ENCODE measurements around the gene SRXN1. TPM values are rescaled to one million over a fixed set of nuclear protein-coding genes. Genes with fewer than 3 reads are reported as not detected.

SRXN1 gene
- total RNA-seq, 2 donors from 2014 or later, result 21.1 to 21.9 TPM

DNA sequence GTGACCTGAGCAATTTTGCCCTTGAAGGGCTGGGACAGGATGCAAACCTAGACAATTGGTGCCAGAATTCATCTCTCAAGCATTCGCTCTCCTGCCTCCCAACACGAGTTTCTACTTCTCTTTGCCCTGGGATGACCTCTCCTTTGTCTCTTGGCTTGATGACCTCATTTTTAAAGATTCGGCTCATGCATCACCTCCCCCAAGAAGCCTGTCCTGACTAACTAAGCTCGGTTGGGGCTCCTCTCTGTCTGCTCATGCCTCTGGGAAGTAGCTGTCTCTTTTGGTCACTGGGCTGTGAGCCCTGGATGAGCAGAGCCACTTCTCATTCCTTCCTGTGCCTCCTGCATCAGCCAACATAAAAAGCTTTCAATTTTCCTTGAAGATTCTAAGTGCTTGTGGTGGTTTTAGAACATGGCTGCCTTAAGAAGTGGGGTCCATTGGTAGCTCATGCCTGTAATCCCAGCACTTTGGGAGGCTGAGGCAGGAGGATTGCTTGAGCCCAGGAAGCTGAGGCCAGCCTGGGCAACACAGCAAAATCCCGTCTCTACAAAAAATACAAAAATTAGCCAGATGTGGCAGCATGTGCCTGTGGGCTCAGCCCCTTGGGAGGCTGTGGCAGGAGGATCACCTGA lies 31.8 kb downstream of the SRXN1 start:
- ATAC-seq, result no peak
- intact Hi-C loops (cut with DNase I, micrococcal nuclease), result no loop called here

DNA sequence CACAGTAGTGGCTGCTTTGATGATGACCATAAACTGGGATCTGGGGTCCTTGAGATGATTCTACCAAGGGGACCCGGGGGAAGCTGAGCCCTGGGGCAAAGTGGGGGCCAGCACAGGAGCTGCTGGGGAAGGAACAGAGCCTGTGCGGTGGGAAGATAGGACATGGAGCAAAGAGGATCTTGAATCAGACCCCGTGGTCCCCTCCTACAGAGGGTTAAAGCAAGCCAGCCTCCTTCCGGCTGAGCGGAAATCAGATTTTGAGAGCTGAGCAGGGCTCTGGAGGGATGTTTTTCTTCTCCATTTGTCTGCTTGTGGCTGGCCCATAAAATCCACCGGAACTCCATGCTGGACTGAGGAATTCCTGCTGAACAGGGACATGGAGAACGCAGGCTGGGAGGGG lies 32.8 kb downstream of the SRXN1 start:
- ATAC-seq (no peak), DNase-seq (no peak)
- intact Hi-C loops (cut with DNase I, micrococcal nuclease), result no loop called here

More for the DNA sequence above, 31.8 kb downstream of the SRXN1 start:
- no peak for DNase-seq

DNA sequence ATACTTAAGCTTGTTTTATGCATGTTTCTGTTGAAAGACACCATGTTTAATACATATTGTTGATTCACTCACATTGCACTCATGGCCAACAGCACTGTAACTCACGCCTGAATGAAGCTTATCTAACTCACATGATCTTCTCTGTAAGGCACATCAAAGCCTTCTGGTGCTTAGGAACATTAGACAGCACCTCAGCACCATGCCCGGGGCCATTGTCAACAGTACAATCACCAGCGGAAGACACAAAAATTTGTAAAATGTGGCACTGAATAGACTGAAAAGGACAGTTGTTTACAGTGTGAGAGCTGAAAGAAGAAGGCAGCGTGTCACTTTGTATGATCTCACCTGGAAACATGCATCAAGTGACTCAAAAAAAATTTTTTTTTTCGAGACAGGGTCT lies 34.0 kb downstream of the SRXN1 start:
- ATAC-seq (no peak), DNase-seq (no peak)
- intact Hi-C loops (cut with DNase I, micrococcal nuclease), result no loop called here

DNA sequence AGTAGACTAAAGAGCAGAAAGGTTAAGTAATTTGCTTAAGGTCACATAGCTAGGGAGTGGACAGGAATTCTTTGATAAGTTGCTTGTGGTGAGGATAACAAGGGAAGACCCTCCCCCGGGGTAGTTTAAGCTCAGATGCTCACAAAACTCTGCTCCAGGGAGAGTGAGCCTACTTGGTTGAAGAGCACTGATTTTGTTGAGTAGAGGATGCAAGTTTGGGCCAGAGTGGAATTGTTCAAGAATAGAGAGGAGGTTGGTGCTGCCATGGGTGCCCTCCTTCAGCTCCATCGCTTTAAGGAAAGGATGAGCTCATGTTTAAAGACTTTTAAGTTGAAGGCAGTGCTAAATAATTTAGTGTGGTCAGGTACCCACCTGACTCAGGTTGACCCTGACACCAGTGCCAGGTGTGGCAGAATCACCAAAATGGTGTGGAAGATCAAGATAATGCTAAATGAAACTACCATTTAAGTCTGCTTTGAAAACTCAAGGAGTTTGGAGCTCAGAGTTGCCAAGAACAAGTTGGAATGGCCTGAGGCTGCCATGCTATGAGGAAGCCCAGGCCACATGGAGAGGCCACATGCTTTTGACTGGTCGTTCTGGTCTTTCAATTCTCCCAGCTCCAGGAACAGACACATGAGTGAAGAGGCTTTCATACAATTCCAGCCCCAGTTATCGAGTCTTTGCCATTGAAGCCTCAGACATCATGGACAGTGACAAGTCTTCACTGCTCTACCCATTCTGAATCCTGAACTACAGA lies 34.9 kb downstream of the SRXN1 start:
- no peak for DNase-seq
- intact Hi-C loops (cut with DNase I, micrococcal nuclease), result no loop called here
- no peak for ATAC-seq

DNA sequence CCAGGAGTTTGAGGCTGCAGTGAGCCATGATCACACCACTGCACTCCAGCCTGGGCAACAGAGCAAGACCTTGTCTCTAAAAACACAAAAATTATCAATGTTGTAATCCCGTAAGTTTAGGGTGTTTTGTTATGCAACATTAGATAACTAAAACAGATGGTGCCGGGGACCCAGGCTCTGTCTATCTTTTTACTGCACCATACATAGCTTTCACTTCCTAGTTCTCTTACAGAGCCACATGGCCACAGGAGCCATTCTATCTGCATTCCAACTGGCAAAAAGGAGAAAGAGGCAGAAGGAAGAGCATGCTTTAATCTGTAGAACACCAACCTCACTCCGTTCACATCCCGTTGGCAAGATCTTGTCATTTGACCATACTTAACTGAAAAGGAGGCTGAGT lies 37.5 kb downstream of the SRXN1 start:
- DNase-seq (no peak), ATAC-seq (no peak)

DNA sequence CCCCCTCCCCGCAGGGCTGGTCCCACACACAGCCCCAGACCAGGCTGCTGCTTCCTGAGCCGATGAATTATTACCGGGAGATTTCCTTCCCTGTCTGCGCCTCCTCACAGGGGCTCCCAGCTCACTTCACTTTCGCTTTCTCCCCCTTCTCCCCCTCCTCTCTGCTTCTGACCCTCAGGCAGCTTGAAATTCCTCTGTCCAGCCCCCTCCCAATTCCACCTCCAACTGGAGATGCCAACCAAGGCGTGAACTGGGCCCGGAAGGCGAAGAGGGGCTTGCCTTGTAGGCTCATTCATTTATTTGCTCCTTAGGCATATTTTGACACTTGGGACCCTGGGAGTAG lies 41.2 kb downstream of the SRXN1 start:
- intact Hi-C loops (cut with DNase I, micrococcal nuclease), result no loop called here
- DNase-seq (no peak), ATAC-seq (no peak)

More for the DNA sequence above, 37.5 kb downstream of the SRXN1 start:
- intact Hi-C loops (cut with DNase I, micrococcal nuclease), result no loop called here

DNA sequence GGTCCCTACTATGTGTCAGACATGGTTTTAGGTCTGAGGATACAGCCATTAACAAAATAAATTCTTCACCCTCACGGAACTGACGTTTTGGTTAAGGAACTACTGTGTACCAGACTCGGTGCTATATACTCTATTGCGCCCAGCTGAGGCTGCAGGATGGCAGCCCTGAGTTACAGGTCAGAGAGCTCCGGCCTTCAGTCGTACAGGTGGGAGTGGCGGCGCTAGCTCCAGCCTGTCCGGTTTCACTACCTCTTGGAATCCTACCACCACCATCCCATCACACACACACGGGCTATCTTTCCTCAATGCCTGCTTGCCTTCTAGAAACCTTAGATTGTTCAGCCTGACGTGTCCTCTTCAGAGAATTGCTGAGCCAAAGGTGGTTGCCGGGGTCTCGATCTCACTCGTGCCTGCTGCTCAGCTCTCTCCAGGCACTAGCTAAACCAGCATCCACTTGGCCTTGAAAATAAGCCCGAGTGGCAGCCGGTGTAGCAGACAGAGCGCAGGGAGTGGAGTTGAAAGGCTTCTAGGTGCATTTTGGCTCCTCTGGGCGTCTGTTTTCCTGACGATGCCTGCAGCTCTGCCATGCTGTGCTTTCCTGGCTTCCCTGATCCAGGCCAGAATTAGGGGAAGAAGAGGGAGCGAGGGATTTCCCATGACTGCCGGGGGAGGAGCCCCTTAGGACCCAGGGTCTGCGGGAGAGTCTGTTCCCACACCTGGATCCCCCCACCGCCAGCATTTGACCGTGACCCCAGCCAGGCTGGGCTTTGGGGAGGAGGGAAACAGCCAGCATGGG lies 41.8 kb downstream of the SRXN1 start:
- ATAC-seq, result no peak

DNA sequence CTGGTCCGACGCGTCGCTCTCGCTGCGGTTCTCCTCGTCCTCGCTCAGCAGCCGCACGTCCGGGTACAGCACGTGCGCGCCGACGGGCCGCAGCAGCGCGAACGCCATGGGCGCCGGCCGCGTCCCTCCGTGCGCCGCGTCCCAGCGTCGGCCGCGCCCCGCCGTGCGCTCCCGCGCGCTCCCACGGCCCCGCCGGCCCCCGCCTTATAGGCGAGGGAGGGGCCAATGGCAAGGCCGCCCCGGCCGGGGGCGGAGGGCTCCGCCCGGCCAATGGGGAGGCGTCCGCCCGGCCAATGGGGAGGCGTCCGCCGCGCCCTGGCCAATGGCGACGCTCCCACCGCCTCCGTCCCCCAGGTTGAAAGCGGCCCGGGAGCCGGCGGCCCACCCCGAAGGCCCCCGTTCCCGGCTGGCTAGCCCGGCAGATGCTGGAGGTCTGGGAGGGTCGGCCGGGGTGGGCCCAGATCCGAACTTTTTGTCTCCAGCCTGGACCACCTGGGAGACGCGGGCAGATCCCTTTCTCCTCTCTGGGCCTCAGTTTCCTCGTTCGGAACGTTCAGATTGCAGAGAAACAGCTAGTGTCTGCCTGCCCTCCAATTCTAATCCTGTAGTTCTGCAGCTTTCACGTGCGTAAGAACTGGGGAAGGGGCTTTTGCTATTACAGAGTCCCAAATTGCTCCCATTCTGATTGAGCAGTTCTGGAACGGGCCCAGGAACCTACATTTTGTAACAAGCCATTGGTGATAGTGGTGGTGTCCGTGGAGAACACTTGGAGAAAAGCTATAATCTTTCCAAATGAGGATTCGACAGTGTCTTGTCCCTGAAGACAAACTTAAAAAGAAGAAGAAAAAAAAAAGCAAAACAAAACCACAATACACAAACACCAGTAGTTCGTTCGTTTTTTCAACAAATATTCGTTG lies 42.6 kb downstream of the SRXN1 start, which contains the start of gene TCF15:
TSS of gene TCF15 (minus strand) at position 180 of the 917 bp plus-strand sequence. CDS start at position 108, 72 bp downstream.
- intact Hi-C loops (cut with DNase I, micrococcal nuclease), result no loop called here
- no peak for DNase-seq
- ATAC-seq, result no peak

More for the DNA sequence above, 41.8 kb downstream of the SRXN1 start:
- DNase-seq, result no peak
- intact Hi-C loops (cut with DNase I, micrococcal nuclease), result no loop called here

DNA sequence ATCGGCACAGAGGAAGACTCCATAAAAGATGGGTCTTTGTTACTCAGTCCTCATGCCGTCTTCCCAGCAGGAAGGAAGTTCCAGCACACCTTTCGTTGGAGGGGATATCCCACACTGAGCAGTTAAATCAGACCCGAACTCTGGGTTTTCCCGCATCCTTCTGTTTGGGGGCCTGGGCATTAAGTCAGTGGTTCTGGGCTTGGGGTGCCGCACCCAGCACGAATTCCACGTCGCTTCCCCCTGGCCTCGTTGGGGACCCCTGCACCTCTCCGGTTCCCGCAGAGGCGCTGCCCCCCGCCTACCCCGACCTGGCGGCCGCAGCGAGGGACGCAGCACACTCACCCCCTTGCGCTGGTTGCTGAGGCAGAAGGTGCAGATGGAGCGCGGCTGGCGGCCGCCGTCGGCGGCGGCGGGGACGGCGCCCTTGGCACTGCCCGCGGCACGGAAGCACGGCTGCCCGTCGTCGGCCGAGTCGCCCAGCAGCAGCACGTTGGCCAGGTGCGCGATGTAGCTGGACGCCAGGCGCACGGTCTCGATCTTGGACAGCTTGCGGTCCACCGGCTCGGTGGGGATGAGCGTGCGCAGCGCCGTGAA lies 43.5 kb downstream of the SRXN1 start:
- ATAC-seq (no peak), DNase-seq (no peak)
- intact Hi-C loops (cut with DNase I, micrococcal nuclease), result no loop called here

DNA sequence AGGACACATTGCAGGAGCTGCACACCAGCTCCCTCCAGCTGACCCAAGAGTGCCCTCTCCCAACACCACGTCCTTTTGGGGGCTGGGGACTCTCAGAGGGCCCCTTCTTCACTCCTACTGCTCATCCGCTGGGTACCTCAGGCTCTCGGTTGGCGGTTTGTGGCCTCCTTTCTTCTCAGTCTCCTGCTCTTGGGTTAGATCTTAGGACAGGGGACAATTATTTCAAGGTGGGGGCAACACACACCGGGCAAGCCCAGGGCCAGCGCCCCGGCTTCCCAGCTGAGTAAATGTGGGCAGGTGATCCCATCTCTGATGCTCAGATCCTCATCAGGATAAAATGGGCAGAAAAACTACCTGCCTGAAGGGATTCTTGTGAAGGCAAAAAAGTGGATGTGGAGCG lies 44.0 kb downstream of the SRXN1 start:
- no peak for DNase-seq
- ATAC-seq, result no peak
- intact Hi-C loops (cut with DNase I, micrococcal nuclease), result no loop called here

DNA sequence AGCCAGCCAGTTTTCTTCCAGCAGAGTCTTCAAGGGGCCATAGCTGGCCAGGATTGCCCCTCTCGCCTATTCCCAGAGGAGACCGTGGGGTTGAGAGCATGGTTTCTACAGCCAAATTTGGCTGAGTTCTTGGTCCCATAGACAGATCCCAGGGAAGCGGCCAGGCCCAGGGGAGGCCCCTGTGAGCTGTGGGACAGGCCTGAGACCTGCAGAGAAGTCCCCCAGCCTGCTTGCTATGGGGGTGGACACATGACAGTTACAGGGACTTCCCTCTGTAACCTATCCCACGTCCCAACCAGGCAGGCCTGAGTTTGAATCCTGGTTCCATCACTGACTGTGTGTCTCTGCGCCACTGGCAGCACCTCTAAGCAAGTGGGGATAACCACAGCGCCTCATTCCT lies 45.5 kb downstream of the SRXN1 start:
- intact Hi-C loops (cut with DNase I, micrococcal nuclease), result no loop called here
- ATAC-seq (no peak), DNase-seq (no peak)

DNA sequence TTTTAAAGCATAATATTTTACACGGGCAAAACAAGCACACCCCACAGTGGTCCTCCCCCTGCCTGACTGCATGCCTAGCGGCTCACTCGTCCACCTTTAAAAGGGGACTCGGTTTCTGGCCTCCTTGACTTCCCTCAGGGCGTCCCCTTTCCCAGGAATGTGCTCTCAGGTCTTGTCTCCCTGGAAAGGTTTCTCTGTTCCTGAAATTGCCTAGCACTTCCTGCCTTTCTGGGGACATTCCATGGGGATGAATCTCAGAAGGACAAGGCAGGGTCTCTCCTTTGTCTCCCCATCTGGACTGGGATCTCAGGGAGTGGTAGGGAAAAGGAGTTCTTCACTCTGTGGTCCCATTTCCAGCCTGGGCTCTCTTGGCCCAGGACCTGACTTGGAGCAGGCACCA lies 47.8 kb downstream of the SRXN1 start:
- ATAC-seq (no peak), DNase-seq (no peak)
- intact Hi-C loops (cut with DNase I, micrococcal nuclease), result no loop called here

DNA sequence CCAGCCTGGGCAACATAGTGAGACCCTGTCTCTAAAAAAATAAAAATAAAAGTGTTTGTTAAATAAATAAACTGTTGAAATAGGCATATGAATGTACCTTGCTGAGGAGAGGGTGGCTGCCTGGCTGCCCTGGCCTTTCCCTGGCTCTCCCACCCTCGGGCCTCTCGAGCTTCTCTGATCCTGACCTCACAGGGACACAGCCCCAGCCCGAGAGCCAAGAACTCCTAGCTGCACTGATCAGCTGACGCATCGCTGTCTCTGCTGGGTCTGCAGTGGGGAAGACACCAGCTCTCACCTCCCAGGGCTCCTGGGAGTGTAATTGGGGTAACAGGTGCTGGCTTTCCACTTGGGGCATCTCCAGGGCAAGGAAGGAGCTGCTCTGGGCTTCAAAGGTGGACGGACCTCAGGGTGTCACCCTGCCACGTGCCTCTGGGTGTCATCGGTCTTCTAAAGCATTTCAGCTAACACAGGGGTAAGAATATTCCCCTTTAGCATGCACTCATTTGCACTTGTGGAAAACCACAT lies 49.8 kb downstream of the SRXN1 start:
- no peak for DNase-seq
- intact Hi-C loops (cut with DNase I, micrococcal nuclease), result no loop called here
- ATAC-seq, result no peak

DNA sequence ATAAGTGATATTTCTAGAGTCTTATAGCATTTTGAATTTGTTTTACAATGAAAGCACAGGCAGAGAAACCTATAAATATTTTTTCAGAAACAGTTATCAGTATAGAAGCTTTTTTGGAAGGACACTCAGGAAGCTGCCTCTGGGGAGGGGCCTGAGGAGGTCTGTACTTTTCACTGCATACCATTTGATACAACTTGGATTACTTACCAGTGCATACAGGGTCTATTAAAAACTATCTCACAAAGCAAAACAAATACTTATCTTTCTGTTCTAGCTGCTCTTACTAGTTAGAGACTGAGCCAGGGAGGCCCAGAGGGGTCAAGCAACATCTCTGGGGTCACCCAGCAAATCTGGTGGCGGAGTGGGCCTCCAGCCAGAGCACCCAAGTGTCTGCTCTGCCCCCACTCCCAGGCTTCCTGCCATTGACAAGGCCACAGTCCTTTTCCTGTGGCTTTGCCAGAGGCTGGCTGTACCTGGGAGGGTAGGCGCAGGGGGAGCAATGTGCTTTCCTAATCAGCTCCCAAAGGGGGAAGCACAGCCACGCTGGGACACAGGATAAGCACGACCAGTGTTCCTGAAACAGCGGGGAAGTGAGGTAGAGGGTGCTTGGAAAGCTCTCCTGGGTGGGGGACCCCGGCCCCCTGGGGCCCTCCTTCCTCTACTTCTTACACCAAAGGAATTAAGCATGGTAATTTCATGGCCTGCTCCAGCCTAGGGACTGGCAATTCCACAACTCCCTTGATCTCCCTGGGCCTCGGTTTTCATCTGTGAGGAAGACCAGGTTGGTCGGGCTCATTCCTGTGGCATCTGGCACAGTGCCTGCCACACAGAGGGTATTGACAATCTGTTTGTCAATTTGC lies 50.7 kb downstream of the SRXN1 start:
- intact Hi-C loops (cut with DNase I, micrococcal nuclease), result no loop called here
- ATAC-seq (no peak), DNase-seq (no peak)

DNA sequence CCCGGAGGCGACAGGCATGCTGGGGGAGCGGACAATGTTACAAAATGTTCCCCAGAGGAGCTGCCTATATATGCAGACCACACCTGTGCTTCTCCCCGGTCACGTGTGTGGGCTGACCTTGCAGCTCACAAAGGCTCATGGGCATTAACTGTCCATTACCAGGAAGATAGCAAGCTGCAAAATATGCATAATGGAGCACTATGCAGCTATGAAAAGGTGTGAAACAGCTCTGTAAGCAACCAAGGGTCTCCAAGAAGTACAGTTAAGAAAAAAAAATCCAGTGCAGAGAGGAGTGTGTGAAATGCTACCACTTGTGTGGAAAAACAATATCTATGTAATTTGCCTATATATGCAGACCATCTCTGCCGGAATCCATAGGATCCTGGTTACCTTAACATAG lies 52.3 kb downstream of the SRXN1 start:
- DNase-seq (no peak), ATAC-seq (no peak)
- intact Hi-C loops (cut with DNase I, micrococcal nuclease), result no loop called here

DNA sequence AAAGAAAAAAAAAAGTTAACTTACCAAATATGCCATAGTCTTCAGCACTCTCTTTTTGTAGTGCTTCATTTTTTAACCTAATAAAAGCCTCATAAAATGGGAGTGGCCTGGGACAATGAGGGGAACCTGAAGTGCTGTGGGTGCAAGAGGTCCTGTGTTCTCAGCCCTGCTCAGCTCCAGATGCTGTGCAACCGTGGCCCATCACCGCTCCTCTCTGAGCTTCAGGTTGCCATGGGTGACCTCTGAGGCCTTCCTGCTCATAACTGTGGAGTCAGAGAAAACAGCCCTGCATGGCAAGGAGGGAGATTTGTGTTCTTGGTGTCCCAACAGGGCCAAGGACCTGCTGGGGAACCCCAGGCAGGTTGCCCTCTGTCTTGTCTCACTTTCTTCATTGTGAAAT lies 52.9 kb downstream of the SRXN1 start:
- ATAC-seq (no peak), DNase-seq (no peak)
- intact Hi-C loops (cut with DNase I, micrococcal nuclease), result no loop called here

DNA sequence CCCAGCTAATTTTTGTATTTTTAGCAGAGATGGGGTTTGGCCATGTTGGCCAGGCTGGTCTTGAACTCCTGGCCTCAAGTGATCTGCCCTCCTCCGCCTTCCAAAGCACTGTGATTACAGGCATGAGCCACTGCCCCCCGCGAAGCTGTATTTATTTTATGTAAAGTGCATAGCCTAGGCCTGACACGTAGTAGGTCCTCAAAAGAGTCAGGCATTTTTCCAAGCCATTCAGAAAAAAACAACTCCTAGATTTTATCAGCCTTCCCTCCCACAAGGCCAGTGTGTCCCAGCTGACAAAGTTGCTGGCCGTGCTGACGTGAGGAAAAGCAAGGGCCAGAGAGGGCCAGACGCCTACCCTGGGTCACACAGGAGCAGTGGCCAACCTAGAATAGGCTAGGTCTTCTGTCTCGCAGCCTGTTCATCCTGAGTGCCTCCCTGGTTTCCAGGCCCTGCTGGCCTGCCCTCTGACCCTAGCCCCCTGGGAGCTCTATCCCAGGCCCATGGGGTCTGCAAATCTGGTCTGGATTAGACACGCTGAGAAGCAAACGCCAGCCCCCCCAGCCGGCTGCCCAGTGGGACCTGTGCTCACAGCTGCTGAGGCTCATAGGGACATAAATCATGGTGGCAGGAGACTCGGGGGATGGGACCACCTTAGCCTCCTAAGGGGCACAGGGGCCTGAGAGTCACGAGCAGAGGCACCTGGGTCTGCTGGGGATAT lies 54.7 kb downstream of the SRXN1 start:
- intact Hi-C loops (cut with DNase I, micrococcal nuclease), result no loop called here
- no peak for ATAC-seq
- DNase-seq, result no peak

All from left colon (tissue), 2 donors.